Activated naive CD8-positive, alpha-beta T cell treated with anti-CD3 and anti-CD28 coated beads, Interleukin-2, amount 50 U/mL, for 16 hours (primary cell): Measurements from ENCODE around the gene PINLYP.

Experiments used
- DNase-seq: peaks from one replicate; pipeline ENCODE4 v3.0.0-alpha.2; 2020; ENCODE audit warnings: low read depth, low spot score

Gene PINLYP

DNA sequence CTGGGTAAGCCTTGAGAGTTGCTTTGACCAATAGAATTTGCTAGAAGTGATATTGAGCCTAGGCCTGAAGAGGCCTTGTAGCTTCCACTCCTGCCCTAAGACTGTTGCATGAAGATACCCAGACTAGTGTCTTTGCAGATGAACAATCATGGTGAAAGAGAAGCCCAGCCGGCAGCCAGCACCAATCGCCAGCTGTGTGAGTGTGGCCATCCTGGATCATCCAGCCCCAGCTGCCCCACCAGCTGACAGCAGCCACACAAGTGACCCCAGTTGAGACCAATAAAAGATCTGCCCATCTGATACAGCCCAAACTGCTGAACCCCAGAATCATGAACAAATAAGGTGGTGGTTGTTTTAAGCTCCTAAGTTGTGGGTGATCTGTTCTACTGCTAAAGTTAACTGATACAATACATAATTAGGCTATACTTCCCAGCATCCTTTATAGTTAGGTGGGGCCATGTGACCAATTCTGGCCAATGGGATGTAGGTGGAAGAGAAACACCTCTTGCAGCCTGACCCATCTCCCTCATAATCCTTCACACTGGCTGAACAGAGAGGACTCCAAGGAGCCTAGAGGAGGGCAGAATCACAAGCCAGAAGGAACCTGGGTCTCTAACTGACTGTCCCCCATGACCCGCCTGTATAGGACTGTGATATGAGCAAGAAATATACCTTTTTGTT, 53.2 kb downstream of the PINLYP start:
- DNase-seq, result no peak

DNA sequence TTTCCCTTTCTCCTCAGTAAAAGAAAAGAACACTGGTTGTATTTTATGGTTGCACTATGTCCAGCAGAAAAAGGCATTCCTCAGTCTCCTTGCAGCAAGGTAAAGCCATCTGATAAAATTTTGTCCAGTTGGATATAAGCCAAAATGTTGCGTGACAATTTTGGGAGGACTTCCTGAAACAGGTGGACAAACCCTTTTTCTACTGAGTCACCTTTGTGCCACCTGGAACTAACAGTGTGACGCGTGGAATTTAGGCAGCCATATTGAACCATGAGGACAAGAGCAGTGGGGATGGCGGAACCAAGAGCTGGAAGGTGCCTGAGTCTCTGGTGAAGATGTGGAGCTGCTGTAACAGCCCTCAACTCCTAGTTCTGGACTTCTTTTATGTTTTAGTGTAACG, 55.9 kb downstream of the PINLYP start:
- DNase-seq, result no peak
